Suprapubic skin (tissue), 4 donors: ENCODE data around the gene C6orf120. TPM values are rescaled to one million over a fixed set of nuclear protein-coding genes. Genes with fewer than 3 reads are reported as not detected.

ENCODE experiments used
- DNase-seq, 2 donors: peaks; one replicate each; pipeline ENCODE4 v3.0.0-alpha.2; 2019; ENCODE audit warnings: low spot score in 2 of 2
- H3K27ac ChIP-seq: fragments of 200-600 bp; sonication (generic); one replicate; pipeline ENCODE4 v1.5.1; 2019
- H3K27me3 ChIP-seq: fragments of 200-600 bp; sonication (generic); one replicate; pipeline ENCODE4 v1.5.1; 2019
- H3K36me3 ChIP-seq: fragments of 200-600 bp; sonication (generic); one replicate; pipeline ENCODE4 v1.5.1; 2019
- H3K4me1 ChIP-seq: fragments of 200-600 bp; sonication (generic); one replicate; pipeline ENCODE4 v1.5.1; 2019
- H3K4me3 ChIP-seq: fragments of 200-600 bp; sonication (generic); one replicate; pipeline ENCODE4 v1.5.1; 2019; ENCODE audit warnings: mild to moderate bottlenecking
- H3K9me3 ChIP-seq: fragments of 200-600 bp; sonication (generic); one replicate; pipeline ENCODE4 v1.5.1; 2019
- EP300 ChIP-seq: sonication (generic); formaldehyde crosslinking; IDR thresholded peaks from one replicate; pipeline ENCODE4 v1.6.1; 2017; ENCODE audit warnings: antibody characterized with exemption
- POLR2A ChIP-seq, 2 donors: fragments of 450-650 bp; IDR thresholded peaks; one replicate each; pipeline ENCODE4 v1.6.1; 2017; ENCODE audit warnings: antibody characterized with exemption in 2 of 2, mild to moderate bottlenecking in 2 of 2, moderate library complexity in 2 of 2
- POLR2AphosphoS5 ChIP-seq, 3 donors: sonication (generic); formaldehyde crosslinking; IDR thresholded peaks; one replicate each; pipeline ENCODE4 v1.6.1; 2017; ENCODE audit warnings: antibody characterized with exemption in 3 of 3
- WGBS: methylation state at CpG from one replicate; pipeline ENCODE4 v1.1.5; 2018; 5-methylcytosine and 5-hydroxymethylcytosine counted together
- total RNA-seq, 4 donors: library from RNA; depleted of rRNA; stranded (reverse); fragments of >200 nt; gene quantifications; one replicate each; pipeline ENCODE4 v1.1.0, GENCODE V29; 2016
- TF ChIP-seq, protein P1 (sequence below), 2 donors: fragments of 200-600 bp in 1 of 2; fragments of 450-650 bp in 1 of 2; sonication (generic) in 1 of 2; IDR thresholded peaks; one replicate each; pipeline ENCODE4 v1.5.1; 2016 to 2019; ENCODE audit warnings: antibody characterized with exemption in 2 of 2, mild to moderate bottlenecking in 1 of 2, moderate library complexity in 1 of 2

Gene C6orf120
- total RNA-seq, 4 donors from 2014 or later = 19.4 to 23.1 (median 20.1) TPM

DNA sequence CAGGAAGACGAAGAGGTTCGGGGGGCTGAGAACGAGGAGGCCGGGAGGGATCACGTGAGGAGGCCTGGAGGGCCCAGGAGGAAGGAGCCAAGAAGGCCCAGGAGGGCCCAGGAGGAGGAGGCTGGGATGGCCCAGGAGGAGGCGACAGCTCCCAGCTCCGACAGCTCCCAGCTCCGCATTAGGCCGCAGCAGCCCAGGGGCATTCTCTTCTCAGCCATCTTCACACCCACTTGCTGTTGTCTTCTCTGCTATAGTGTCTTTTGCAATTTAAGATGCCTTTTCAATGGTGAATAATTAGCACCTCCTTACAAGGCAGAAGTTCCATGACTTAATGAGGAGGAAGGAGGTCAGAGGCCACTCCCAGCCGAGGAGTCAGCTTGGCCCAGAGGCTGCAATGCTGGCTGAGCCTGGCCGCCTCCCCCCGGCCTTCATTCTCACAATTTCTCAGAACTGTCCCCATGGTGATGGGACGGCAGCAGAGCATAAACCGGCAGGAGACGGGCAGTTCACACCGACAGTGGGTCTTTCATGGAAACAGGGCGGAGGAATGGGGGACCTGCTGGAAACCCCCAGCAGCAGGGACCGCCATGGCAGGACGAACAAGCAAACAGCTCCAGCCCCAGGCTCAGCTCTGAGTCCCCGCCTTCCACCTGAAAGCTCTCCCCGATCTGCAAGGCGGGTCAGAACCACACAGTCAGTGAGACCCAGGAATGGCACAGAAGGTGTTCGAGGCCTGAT is 45.2 kb upstream of the C6orf120 start:
- Histone ChIP-seq H3K4me3 (no peak overlapping the region), H3K9me3 (no peaks in the 10 kb centered on the region), H3K27ac (no peak overlapping the region), H3K36me3 (peaks cover 36% of the 10 kb centered on the region), H3K27me3 (no peaks in the 10 kb centered on the region), H3K4me1 (peaks cover 12% of the 10 kb centered on the region)
- WGBS = 94% methylated on average over 23 of the region's 23 CpGs
- TF ChIP-seq POLR2A (IDR thresholded peaks at IDR 0.05) (no peak), EP300 (no peak), POLR2AphosphoS5 (IDR thresholded peaks at IDR 0.05) (no peak)
- TF ChIP-seq, protein P1, sequence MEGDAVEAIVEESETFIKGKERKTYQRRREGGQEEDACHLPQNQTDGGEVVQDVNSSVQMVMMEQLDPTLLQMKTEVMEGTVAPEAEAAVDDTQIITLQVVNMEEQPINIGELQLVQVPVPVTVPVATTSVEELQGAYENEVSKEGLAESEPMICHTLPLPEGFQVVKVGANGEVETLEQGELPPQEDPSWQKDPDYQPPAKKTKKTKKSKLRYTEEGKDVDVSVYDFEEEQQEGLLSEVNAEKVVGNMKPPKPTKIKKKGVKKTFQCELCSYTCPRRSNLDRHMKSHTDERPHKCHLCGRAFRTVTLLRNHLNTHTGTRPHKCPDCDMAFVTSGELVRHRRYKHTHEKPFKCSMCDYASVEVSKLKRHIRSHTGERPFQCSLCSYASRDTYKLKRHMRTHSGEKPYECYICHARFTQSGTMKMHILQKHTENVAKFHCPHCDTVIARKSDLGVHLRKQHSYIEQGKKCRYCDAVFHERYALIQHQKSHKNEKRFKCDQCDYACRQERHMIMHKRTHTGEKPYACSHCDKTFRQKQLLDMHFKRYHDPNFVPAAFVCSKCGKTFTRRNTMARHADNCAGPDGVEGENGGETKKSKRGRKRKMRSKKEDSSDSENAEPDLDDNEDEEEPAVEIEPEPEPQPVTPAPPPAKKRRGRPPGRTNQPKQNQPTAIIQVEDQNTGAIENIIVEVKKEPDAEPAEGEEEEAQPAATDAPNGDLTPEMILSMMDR (IDR thresholded peaks at IDR 0.05) = no peak
- DNase-seq = no peak

DNA sequence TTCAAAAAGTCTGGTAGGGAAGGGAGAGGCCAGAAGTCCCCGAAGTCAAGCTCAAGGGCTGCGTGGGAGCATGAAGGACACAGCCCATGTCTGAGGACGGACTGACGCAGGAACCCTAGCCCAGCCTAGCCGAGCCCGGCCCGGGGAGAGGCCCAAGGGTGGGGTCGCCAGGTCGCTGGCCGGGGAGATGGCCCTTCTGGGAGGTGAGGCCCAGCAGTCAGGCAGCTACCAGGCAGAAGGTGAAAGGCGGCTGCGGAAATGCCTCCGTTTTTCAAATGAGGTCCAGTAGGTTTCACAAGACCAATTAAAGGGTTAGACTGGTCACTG is 44.7 kb upstream of the C6orf120 start:
- H3K4me1 ChIP-seq = peaks cover 12% of the 10 kb centered on the region
- no peak for DNase-seq
- WGBS = 96% methylated on average over 13 of the region's 13 CpGs
- no peak overlapping the region for H3K27ac ChIP-seq
- TF ChIP-seq EP300 = no peak
- TF ChIP-seq, protein P1 (IDR thresholded peaks at IDR 0.05) = no peak
- H3K36me3 ChIP-seq = peaks cover 36% of the 10 kb centered on the region
- H3K9me3 ChIP-seq = no peaks in the 10 kb centered on the region
- no peaks in the 10 kb centered on the region for H3K27me3 ChIP-seq
- no peak overlapping the region for H3K4me3 ChIP-seq

DNA sequence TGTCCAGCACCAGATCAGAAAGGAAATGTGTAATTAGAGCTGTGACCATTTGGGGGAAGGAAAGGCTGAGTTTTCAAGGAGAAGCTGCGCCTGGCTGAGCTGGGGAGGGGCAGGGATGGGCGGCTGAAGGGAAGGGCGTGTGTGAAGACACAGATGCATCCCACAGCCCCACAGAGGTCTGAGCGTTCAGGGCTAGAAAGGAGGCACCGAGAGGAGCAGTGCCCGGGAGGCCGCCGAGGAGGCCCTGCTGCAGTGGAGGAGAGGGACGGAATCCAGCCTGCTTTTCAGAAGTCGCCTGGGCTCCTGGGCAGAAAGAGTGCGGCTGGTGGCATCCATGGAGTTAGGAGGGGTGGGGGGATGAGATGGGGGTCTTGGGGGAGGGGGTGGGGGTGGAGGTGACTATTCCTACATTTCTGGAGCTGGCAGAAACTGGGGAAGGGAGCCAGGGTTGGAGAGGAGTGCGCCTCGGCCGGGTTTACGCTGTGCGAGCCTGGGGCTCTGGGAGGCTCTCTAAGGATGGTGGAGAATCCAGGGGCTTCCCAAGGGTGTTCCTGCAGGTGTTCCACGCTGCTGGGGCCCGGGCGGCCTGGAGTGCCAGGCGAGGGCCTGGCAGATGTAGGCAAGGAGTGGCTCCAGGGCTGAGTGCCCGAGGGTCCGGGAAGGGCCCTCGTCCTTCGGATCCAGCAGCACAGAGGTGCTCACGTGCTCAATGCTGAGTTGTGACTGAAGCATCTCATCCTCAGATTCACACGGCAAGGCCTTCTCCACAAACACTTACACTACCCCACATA is 41.9 kb upstream of the C6orf120 start:
- WGBS = 92% methylated on average over 21 of the region's 26 CpGs
- peaks cover 48% of the 10 kb centered on the region for H3K36me3 ChIP-seq
- H3K27ac ChIP-seq = no peak overlapping the region
- peaks cover 8% of the 10 kb centered on the region for H3K4me1 ChIP-seq
- no peak overlapping the region for H3K4me3 ChIP-seq
- H3K27me3 ChIP-seq = no peaks in the 10 kb centered on the region
- TF ChIP-seq EP300 (no peak), POLR2AphosphoS5 (IDR thresholded peaks at IDR 0.05) (no peak), POLR2A (IDR thresholded peaks at IDR 0.05) (no peak)
- TF ChIP-seq, protein P1 (IDR thresholded peaks at IDR 0.05) = no peak
- DNase-seq = no peak
- no peaks in the 10 kb centered on the region for H3K9me3 ChIP-seq

DNA sequence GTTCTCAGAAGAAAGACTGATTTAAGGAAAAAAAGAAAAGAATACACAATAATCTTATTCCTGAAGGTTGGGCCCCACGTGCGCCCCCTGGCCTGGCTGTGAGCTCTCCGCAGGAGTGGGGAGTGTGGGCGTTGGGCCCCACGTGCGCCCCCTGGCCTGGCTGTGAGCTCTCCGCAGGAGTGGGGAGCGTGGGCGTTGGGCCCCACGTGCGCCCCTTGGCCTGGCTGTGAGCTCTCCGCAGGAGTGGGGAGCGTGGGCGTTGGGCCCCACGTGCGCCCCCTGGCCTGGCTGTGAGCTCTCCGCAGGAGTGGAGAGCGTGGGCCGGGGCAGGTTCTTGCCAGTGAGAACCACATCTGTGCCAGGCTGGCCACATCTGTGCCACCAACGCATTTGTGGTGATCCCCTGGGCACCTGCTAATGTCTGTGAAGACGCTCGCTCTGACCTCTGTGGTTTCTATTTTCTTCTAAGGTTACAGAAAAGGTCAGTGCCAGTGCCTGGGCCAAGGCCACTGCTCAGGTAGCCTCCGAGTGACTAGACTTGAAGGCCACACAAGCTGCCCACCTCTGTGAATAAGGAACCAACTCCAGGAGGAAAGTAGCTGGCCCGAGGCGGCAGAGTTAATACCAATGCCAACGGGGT is 41.1 kb upstream of the C6orf120 start:
- Histone ChIP-seq H3K4me3 (no peak overlapping the region), H3K4me1 (peaks cover under 1% of the 10 kb centered on the region), H3K27me3 (no peaks in the 10 kb centered on the region), H3K27ac (no peak overlapping the region), H3K36me3 (peaks cover 53% of the 10 kb centered on the region), H3K9me3 (no peaks in the 10 kb centered on the region)
- no peak for DNase-seq
- 85% methylated on average over 15 of the region's 26 CpGs for WGBS
- TF ChIP-seq EP300 = no peak

- DNase-seq = no peak
- H3K27ac ChIP-seq = no peak overlapping the region
- TF ChIP-seq, protein P1 (IDR thresholded peaks at IDR 0.05) = no peak
- no peaks in the 10 kb centered on the region for H3K9me3 ChIP-seq
- peaks cover 57% of the 10 kb centered on the region for H3K36me3 ChIP-seq
- 98% methylated on average over 7 of the region's 7 CpGs for WGBS
- no peaks in the 10 kb centered on the region for H3K4me1 ChIP-seq
- H3K27me3 ChIP-seq = no peaks in the 10 kb centered on the region
- H3K4me3 ChIP-seq = no peak overlapping the region
Measured at GRCh38 chr6:169661391-169661756, 40.6 kb upstream of the C6orf120 start.
